Motor neuron (in vitro differentiated cells): ENCODE results near the gene AGPS. TPM values are rescaled to one million over a fixed set of nuclear protein-coding genes. Genes with fewer than 3 reads are reported as not detected.
"Not testable (repeated sequence)": the region's sequence is repeated elsewhere in the genome, so short reads cannot be mapped to it uniquely, and the experiment has no call there.

ENCODE experiments used
- ATAC-seq, 8 experiments: fragments of 200-7000 bp; cut with Tn5 transposase; replicated peaks in 6 of 8; 2 replicates each; pipeline ENCODE4 v1.8.0; 2021; ENCODE audit warnings: mild to moderate bottlenecking in 8 of 8, moderate library complexity in 8 of 8
- H3K27ac ChIP-seq, 2 donors: fragments of 250-450 bp; sonication (Bioruptor Pico); 2 replicates each; pipeline ENCODE4 v1.9.0; 2021; ENCODE audit warnings: antibody characterized with exemption in 2 of 2, mild to moderate bottlenecking in 2 of 2, moderate library complexity in 1 of 2
- H3K4me1 ChIP-seq, 2 donors: fragments of 250-450 bp; sonication (Bioruptor Pico); replicated peaks in 1 of 2; 2 replicates each; pipeline ENCODE4 v1.6.1; 2021; ENCODE audit warnings: antibody characterized with exemption in 2 of 2, mild to moderate bottlenecking in 2 of 2, moderate library complexity in 1 of 2
- H3K4me3 ChIP-seq, 5 donors: fragments of 250-450 bp; sonication (Bioruptor Pico); 2 replicates each; pipeline ENCODE4 v1.9.0; 2021; ENCODE audit warnings: antibody characterized with exemption in 5 of 5, mild to moderate bottlenecking in 5 of 5, moderate library complexity in 4 of 5
- WGBS, 10 experiments: fragments of 450-650 bp; shearing (Covaris generic); methylation state at CpG; one replicate each; pipeline ENCODE4 v1.0.0; 2022; 5-methylcytosine and 5-hydroxymethylcytosine counted together
- in situ Hi-C, 9 experiments: fragments of 400-800 bp; cut with MboI; loops; one replicate each; pipeline ENCODE4 v1.15.0; 2021; ENCODE audit warnings: low sequenced_read_pairs in 9 of 9, low pct_unique_long_range_greater_than_20kb in 2 of 9; ENCODE audit not compliant: unreplicated experiment in 9 of 9
- total RNA-seq, 8 experiments: library from RNA; unstranded; fragments of 300-600 nt; gene quantifications; 2 replicates each; pipeline versions ENCODE4 v1.2.3 to v1.2.4, GENCODE V29; 2022

The AGPS gene
- total RNA-seq, 8 experiments from 2014 or later, result 21.6 to 62.4 (median 30.2) TPM

GRCh38 chr2:177406182-177406581 lies 13.6 kb downstream of the AGPS start:
- in situ Hi-C loops, result no loop called here
- no peak for ATAC-seq
- H3K4me1 ChIP-seq, result peaks cover 0 to 6% of the 10 kb centered on the region in 2 donors
- H3K4me3 ChIP-seq, result no peak overlapping the region
- WGBS, 10 experiments, result 86 to 100% (median 100%) methylated on average over 1 of the region's 1 CpG; no CpG with 5 or more reads in 5 of the 10 experiments
- no peak overlapping the region for H3K27ac ChIP-seq

- no peak overlapping the region for H3K4me3 ChIP-seq
- H3K4me1 ChIP-seq, result peaks cover 0 to 6% of the 10 kb centered on the region in 2 donors
- WGBS, 10 experiments, result 94 to 100% (median 100%) methylated on average over 1 to 2 of the region's 2 CpGs; no CpG with 5 or more reads in 3 of the 10 experiments
- no peak for ATAC-seq
- H3K27ac ChIP-seq, result no peak overlapping the region
- in situ Hi-C loops, result no loop called here
Observed at GRCh38 chr2:177407031-177407430, 14.5 kb downstream of the AGPS start.

- not testable (repeated sequence) for ATAC-seq, H3K4me1 ChIP-seq, H3K27ac ChIP-seq, H3K4me3 ChIP-seq
- in situ Hi-C loops, result loop anchor here in 1 of 9 experiments (10.0 kb wide), 1 partner anchor 76 kb away; no protein-coding TSS in a partner anchor
- WGBS, 10 experiments, result 96 to 100% (median 100%) methylated on average over 1 to 5 of the region's 8 CpGs; no CpG with 5 or more reads in 5 of the 10 experiments
Observed at GRCh38 chr2:177410629-177411028, 18.1 kb downstream of the AGPS start.

- no peak overlapping the region for H3K4me3 ChIP-seq
- in situ Hi-C loops, result loop anchor here in 1 of 9 experiments (10.0 kb wide), 1 partner anchor 79 kb away; no protein-coding TSS in a partner anchor
- no peak overlapping the region for H3K27ac ChIP-seq
- H3K4me1 ChIP-seq, result no peaks in the 10 kb centered on the region
- 54 to 100% (median 76%) methylated on average over 1 to 3 of the region's 3 CpGs; no CpG with 5 or more reads in 2 of the 10 experiments for WGBS, 10 experiments
- ATAC-seq, result no peak
Observed at GRCh38 chr2:177413703-177414102, 21.1 kb downstream of the AGPS start.

- H3K27ac ChIP-seq, result no peak overlapping the region
- H3K4me1 ChIP-seq, result peaks cover 0 to 11% of the 10 kb centered on the region in 2 donors
- peak in 3 of 8 experiments; percentile 24 to 65 (median 49) for ATAC-seq
- in situ Hi-C loops, result loop anchor here in 1 of 9 experiments (10.0 kb wide), 1 partner anchor 84 kb away; no protein-coding TSS in a partner anchor
- H3K4me3 ChIP-seq, result no peak overlapping the region
- 80 to 100% (median 100%) methylated on average over 1 of the region's 1 CpG; no CpG with 5 or more reads in 3 of the 10 experiments for WGBS, 10 experiments
Observed at GRCh38 chr2:177419274-177419673, 26.7 kb downstream of the AGPS start.

GRCh38 chr2:177422271-177422670 lies 29.7 kb downstream of the AGPS start:
- WGBS, 10 experiments, result 56 to 100% (median 100%) methylated on average over 1 of the region's 1 CpG; no CpG with 5 or more reads in 2 of the 10 experiments
- H3K4me3 ChIP-seq, result no peak overlapping the region
- ATAC-seq, result no peak
- H3K27ac ChIP-seq, result no peak overlapping the region
- peaks cover 0 to 11% of the 10 kb centered on the region in 2 donors for H3K4me1 ChIP-seq
- in situ Hi-C loops, result no loop called here

- H3K4me3 ChIP-seq, in situ Hi-C loops: not testable (repeated sequence)
Observed at GRCh38 chr2:177424120-177424519, 31.5 kb downstream of the AGPS start.

GRCh38 chr2:177424620-177425019 lies 32.0 kb downstream of the AGPS start:
- 90 to 100% (median 97%) methylated on average over 1 to 5 of the region's 5 CpGs; no CpG with 5 or more reads in 2 of the 10 experiments for WGBS, 10 experiments
- in situ Hi-C loops, result not testable (repeated sequence)

More at GRCh38 chr2:177424120-177424519, 31.5 kb downstream of the AGPS start:
- not testable (repeated sequence) for ATAC-seq, H3K4me1 ChIP-seq, H3K27ac ChIP-seq
- 86 to 100% methylated on average over 1 of the region's 1 CpG; no CpG with 5 or more reads in 8 of the 10 experiments for WGBS, 10 experiments

GRCh38 chr2:177427316-177427715 lies 34.7 kb downstream of the AGPS start:
- no peak overlapping the region for H3K4me3 ChIP-seq
- no peak for ATAC-seq
- no peak overlapping the region for H3K27ac ChIP-seq
- H3K4me1 ChIP-seq, result no peaks in the 10 kb centered on the region
- in situ Hi-C loops, result no loop called here

More at GRCh38 chr2:177424620-177425019, 32.0 kb downstream of the AGPS start:
- H3K4me3 ChIP-seq, H3K27ac ChIP-seq, H3K4me1 ChIP-seq, ATAC-seq: not testable (repeated sequence)

- ATAC-seq, result peak in 1 of 8 experiments; percentile 16
- H3K4me1 ChIP-seq, H3K27ac ChIP-seq, in situ Hi-C loops, H3K4me3 ChIP-seq: not testable (repeated sequence)
- WGBS, 10 experiments, result 45 to 94% (median 83%) methylated on average over 2 of the region's 2 CpGs; no CpG with 5 or more reads in 1 of the 10 experiments
Observed at GRCh38 chr2:177427936-177428335, 35.4 kb downstream of the AGPS start.

- Histone ChIP-seq H3K27ac (no peak overlapping the region), H3K4me1 (no peaks in the 10 kb centered on the region), H3K4me3 (no peak overlapping the region)
- ATAC-seq, result peak in 3 of 8 experiments; percentile 41 to 93 (median 58)
- in situ Hi-C loops, result no loop called here
- 100% methylated on average over 1 of the region's 2 CpGs; no CpG with 5 or more reads in 7 of the 10 experiments for WGBS, 10 experiments
Observed at GRCh38 chr2:177429688-177430325, 37.2 kb downstream of the AGPS start.

GRCh38 chr2:177430411-177430810 lies 37.8 kb downstream of the AGPS start:
- WGBS, 10 experiments, result 60 to 100% (median 72%) methylated on average over 1 to 4 of the region's 4 CpGs; no CpG with 5 or more reads in 2 of the 10 experiments
- ATAC-seq, result peak in 1 of 8 experiments; percentile 34
- H3K27ac ChIP-seq, result no peak overlapping the region

GRCh38 chr2:177431111-177431725 lies 38.6 kb downstream of the AGPS start:
- ATAC-seq, H3K27ac ChIP-seq, H3K4me1 ChIP-seq, in situ Hi-C loops, H3K4me3 ChIP-seq: not testable (repeated sequence)
- WGBS, 10 experiments, result 87 to 100% (median 93%) methylated on average over 2 to 12 of the region's 12 CpGs

More at GRCh38 chr2:177430411-177430810, 37.8 kb downstream of the AGPS start:
- no peaks in the 10 kb centered on the region for H3K4me1 ChIP-seq
- in situ Hi-C loops, result no loop called here
- H3K4me3 ChIP-seq, result no peak overlapping the region
